IMR-90 (cell line): Measurements from ENCODE around the gene CENPV. TPM values are rescaled to one million over a fixed set of nuclear protein-coding genes. Genes with fewer than 3 reads are reported as not detected.
A peak's percentile ranks its signal among the peaks of the same experiment; 100 is the strongest.

ENCODE experiments used
- ATAC-seq: fragments of 200-7000 bp; cut with Tn5 transposase; 2 replicates; pipeline ENCODE4 v1.9.1; 2020; ENCODE audit warnings: low read depth, mild to moderate bottlenecking, moderate library complexity
- BruUV-seq: library from RNA; stranded (reverse); fragments of 400-500 nt; replicated peaks from 2 replicates; lab custom pipeline; 2021; lab: Mats Ljungman, UMichigan
- CTCF ChIA-PET: fragments of 300-600 bp; formaldehyde crosslinking; extraction: SDS; loops from one replicate; lab custom pipeline; 2021; ENCODE audit warnings: antibody characterized with exemption; lab: Yijun Ruan, JAX
- POLR2A ChIA-PET: fragments of 300-600 bp; sonication (Branson Sonifier 250); formaldehyde crosslinking; loops from one replicate; lab custom pipeline; 2022; ENCODE audit warnings: antibody characterized with exemption; ENCODE audit not compliant: unreplicated experiment; lab: Charles Lee
- DNase-seq: peaks from one replicate; pipeline ENCODE4 v3.0.0; 2013
- H2AFZ ChIP-seq: replicated peaks from 2 replicates; pipeline ENCODE3; 2013; ENCODE audit warnings: low read length, mild to moderate bottlenecking; ENCODE audit not compliant: poor library complexity
- H2AK5ac ChIP-seq: 2 replicates; pipeline ENCODE4 v1.6.1; 2013; ENCODE audit warnings: low read depth, low read length, inconsistent platforms
- H2AK9ac ChIP-seq: replicated peaks from 2 replicates; pipeline ENCODE3; 2013; ENCODE audit warnings: mild to moderate bottlenecking, low read depth, low read length, moderate library complexity; ENCODE audit not compliant: poor library complexity
- H2BK120ac ChIP-seq: 2 replicates; pipeline ENCODE4 v1.6.1; 2013; ENCODE audit warnings: low read depth, low read length, inconsistent platforms
- H2BK15ac ChIP-seq: 3 replicates; pipeline ENCODE4 v1.6.1; 2013; ENCODE audit warnings: low read depth, low read length, inconsistent platforms
- H2BK20ac ChIP-seq: 2 replicates; pipeline ENCODE4 v1.6.1; 2013; ENCODE audit warnings: low read depth, mild to moderate bottlenecking, inconsistent platforms, low read length, moderate library complexity
- H2BK5ac ChIP-seq: 2 replicates; pipeline ENCODE4 v1.6.1; 2013; ENCODE audit warnings: mild to moderate bottlenecking, low read depth, low read length, inconsistent platforms; ENCODE audit not compliant: poor library complexity, severe bottlenecking
- H3K14ac ChIP-seq: replicated peaks from 2 replicates; pipeline ENCODE4 v1.6.1; 2013; ENCODE audit warnings: low read depth, low read length, inconsistent platforms
- H3K18ac ChIP-seq: 2 replicates; pipeline ENCODE4 v1.6.1; 2013; ENCODE audit warnings: low read depth, low read length, control low read depth
- H3K23ac ChIP-seq: 2 replicates; pipeline ENCODE4 v1.6.1; 2013; ENCODE audit warnings: low read depth, low read length, inconsistent platforms
- H3K27ac ChIP-seq: 2 replicates; pipeline ENCODE4 v1.5.1; 2013; ENCODE audit warnings: mild to moderate bottlenecking, control low read depth, low read length; ENCODE audit not compliant: insufficient read depth
- H3K27me3 ChIP-seq: 2 replicates; pipeline ENCODE4 v1.6.1; 2013; ENCODE audit warnings: low read length; ENCODE audit not compliant: control insufficient read depth, insufficient read depth
- H3K36me3 ChIP-seq: 2 replicates; pipeline ENCODE4 v1.6.1; 2013; ENCODE audit warnings: low read length, mixed read lengths; ENCODE audit not compliant: control insufficient read depth, insufficient read depth
- H3K4ac ChIP-seq: 2 replicates; pipeline ENCODE4 v1.6.1; 2013; ENCODE audit warnings: low read depth, low read length, inconsistent platforms
- H3K4me1 ChIP-seq: 2 replicates; pipeline ENCODE4 v1.6.1; 2013; ENCODE audit warnings: low read length, mixed read lengths; ENCODE audit not compliant: control insufficient read depth, insufficient read depth
- H3K4me2 ChIP-seq: 2 replicates; pipeline ENCODE4 v1.6.1; 2013; ENCODE audit warnings: low read depth, mild to moderate bottlenecking, control low read depth, low read length, moderate library complexity
- H3K4me3 ChIP-seq: 2 replicates; pipeline ENCODE4 v1.5.1; 2013; ENCODE audit warnings: low read depth, mild to moderate bottlenecking, control low read depth, low read length, moderate library complexity; ENCODE audit not compliant: insufficient read depth
- H3K56ac ChIP-seq: 2 replicates; pipeline ENCODE4 v1.6.1; 2013; ENCODE audit warnings: low read length, inconsistent platforms; ENCODE audit not compliant: insufficient read depth; ENCODE audit errors: extremely low read depth
- H3K79me1 ChIP-seq, 2 experiments: 2 replicates each; pipeline ENCODE4 v1.6.1; 2013; ENCODE audit warnings: low read length in 2 of 2, inconsistent platforms in 1 of 2, low read depth in 1 of 2
- H3K9ac ChIP-seq: 2 replicates; pipeline ENCODE4 v1.6.1; 2013; ENCODE audit warnings: low read depth, low read length, control low read depth
- H3K9me1 ChIP-seq: 2 replicates; pipeline ENCODE4 v1.6.1; 2013; ENCODE audit warnings: low read length, inconsistent platforms; ENCODE audit not compliant: insufficient read depth
- H3K9me3 ChIP-seq: 2 replicates; pipeline ENCODE4 v1.6.1; 2013; ENCODE audit warnings: low read length; ENCODE audit not compliant: control insufficient read depth, insufficient read depth
- H4K20me1 ChIP-seq: 2 replicates; pipeline ENCODE4 v1.6.1; 2013; ENCODE audit warnings: low read length, inconsistent platforms; ENCODE audit not compliant: insufficient read depth
- H4K5ac ChIP-seq: 2 replicates; pipeline ENCODE4 v1.6.1; 2013; ENCODE audit warnings: mild to moderate bottlenecking, low read depth, low read length, control low read depth
- H4K8ac ChIP-seq, 2 experiments: 2 replicates each; pipeline ENCODE4 v1.6.1; 2013; ENCODE audit warnings: low read depth in 2 of 2, low read length in 2 of 2, control low read depth in 1 of 2, inconsistent platforms in 1 of 2
- H4K91ac ChIP-seq: 2 replicates; pipeline ENCODE4 v1.6.1; 2013; ENCODE audit warnings: low read depth, low read length, inconsistent platforms; ENCODE audit not compliant: insufficient read depth
- CTCF ChIP-seq: conservative IDR thresholded peaks from 2 replicates; pipeline ENCODE4 v1.5.1; 2012; ENCODE audit warnings: mild to moderate bottlenecking, low read depth, low read length, improper control_type of control experiment
- FOS ChIP-seq: fragments of 150-350 bp; IDR thresholded peaks from 2 replicates; pipeline ENCODE4 v1.6.1; 2016; ENCODE audit warnings: low read depth, low read length
- MXI1 ChIP-seq: IDR thresholded peaks from 2 replicates; pipeline ENCODE4 v1.6.1; 2012; ENCODE audit warnings: low read depth, mild to moderate bottlenecking, low read length, moderate library complexity, borderline replicate concordance
- POLR2A ChIP-seq: IDR thresholded peaks from 2 replicates; pipeline ENCODE4 v1.6.1; 2012; ENCODE audit warnings: mild to moderate bottlenecking, low read depth, low read length
- RFX5 ChIP-seq: IDR thresholded peaks from 2 replicates; pipeline ENCODE4 v1.8.0; 2012; ENCODE audit warnings: low read depth, mild to moderate bottlenecking, low read length, moderate library complexity
- WGBS, 2 experiments: methylation state at CpG; one replicate each; pipeline versions ENCODE4 v1.1.5 to v1.1.7; 2013; ENCODE audit warnings: missing lambda C conversion rate in 2 of 2; ENCODE audit not compliant: insufficient read length in 1 of 2; ENCODE audit errors: extremely low coverage in 2 of 2; 5-methylcytosine and 5-hydroxymethylcytosine counted together
- dilution Hi-C: fragments of 300-500 bp; cut with HindIII; formaldehyde crosslinking; loops from one replicate; pipeline ENCODE4 v1.14.3; 2018; ENCODE audit warnings: low sequenced_read_pairs; ENCODE audit not compliant: unreplicated experiment
- in situ Hi-C: fragments of 300-500 bp; cut with MboI; formaldehyde crosslinking; loops from 3 replicates; pipeline ENCODE4 v1.14.3; 2019; ENCODE audit warnings: low sequenced_read_pairs, inconsistent platforms, mixed read lengths
- intact Hi-C: fragments of 100-400 bp; cut with micrococcal nuclease; formaldehyde crosslinking; loops from 2 replicates; pipeline ENCODE4 v1.10.0; 2022
- polyA plus RNA-seq, 3 experiments: library from polyadenylated mRNA; depleted of rRNA; stranded (reverse); fragments of >200 nt; gene quantifications; 2 replicates each; pipeline ENCODE4 v1.2.3, GENCODE V29; 2012; ENCODE audit warnings: low replicate concordance in 1 of 3
- total RNA-seq: library from RNA; depleted of rRNA; stranded (reverse); fragments of >200 nt; gene quantifications from 2 replicates; pipeline ENCODE4 v1.2.3, GENCODE V29; 2012

Gene CENPV
- total and polyA plus RNA-seq, 2 of the 4 experiments (the other 2 are of a cell fraction) = 35.3 to 49.8 TPM

GRCh38 chr17:16352303-16352666, 984 bp downstream of the CENPV start:
- H3K79me1 ChIP-seq = peaks cover 6 to 18% of the 10 kb centered on the region in 2 experiments; a peak in 3 of 4 replicates
- H4K91ac ChIP-seq = peak overlapping the region; percentile 31; the same call in 1 of the 2 replicates
- ChIA-PET POLR2A (interaction anchor here (0.7 kb wide), 1 partner anchor 29 kb away, joined by 4 read pairs; the partner anchor contains the start of gene UBB), CTCF (interaction anchor here (0.6 to 2.3 kb wide), 2 partner anchors 10 to 12 kb away, joined by 3 to 19 read pairs; no protein-coding TSS in a partner anchor)
- ATAC-seq (peak; percentile 49), DNase-seq (peak; percentile 30)
- H3K27me3 ChIP-seq = no peaks in the 10 kb centered on the region
- peak overlapping the region; percentile 42 for H2AK9ac ChIP-seq
- no peak overlapping the region for H2AK5ac ChIP-seq
- no peaks in the 10 kb centered on the region for H3K9me3 ChIP-seq
- dilution Hi-C loops = no loop called here
- H3K56ac ChIP-seq = peak overlapping the region; percentile 20; the same call in 1 of the 2 replicates
- peak overlapping the region; percentile 14; the same call in 1 of the 2 replicates for H3K4ac ChIP-seq
- H3K4me3 ChIP-seq = peak overlapping the region; percentile 73
- H2BK20ac ChIP-seq = no peak overlapping the region
- H4K5ac ChIP-seq = no peak overlapping the region
- 0 out of 2 replicates have a peak overlapping the region, but pooled peaks have one; percentile 23 for H2BK120ac ChIP-seq
- H2AFZ ChIP-seq = peak overlapping the region; percentile 98
- 0 out of 2 replicates have a peak, but pooled peaks have one; percentile 21 for TF ChIP-seq MXI1
- no peak for TF ChIP-seq FOS
- no peak for TF ChIP-seq POLR2A
- TF ChIP-seq CTCF = no peak
- no peak for TF ChIP-seq RFX5
- H2BK15ac ChIP-seq = no peak overlapping the region
- BruUV-seq = no TSS peak
- peak overlapping the region; percentile 33 for H3K23ac ChIP-seq
- 0 out of 2 replicates have a peak overlapping the region, but pooled peaks have one; percentile 12 for H3K14ac ChIP-seq
- no peak overlapping the region for H3K18ac ChIP-seq
- 0 out of 2 replicates have a peak, but pooled peaks cover 2% of the 10 kb centered on the region for H3K4me1 ChIP-seq
- peak overlapping the region; percentile 33 for H3K27ac ChIP-seq
- H4K8ac ChIP-seq = peak overlapping the region; percentile 11 to 49; a peak in 2 of 4 replicates
- intact Hi-C loops = loop anchor here (5.0 kb wide), 2 partner anchors 65 to 135 kb away; partner anchors contain the start of genes NCOR1 and PIGL
- in situ Hi-C loops = no loop called here
- H2BK5ac ChIP-seq = no peak overlapping the region
- H3K4me2 ChIP-seq = peak overlapping the region; percentile 80
- H4K20me1 ChIP-seq = no peaks in the 10 kb centered on the region
- peaks cover 3% of the 10 kb centered on the region; the same call in 1 of the 2 replicates for H3K9me1 ChIP-seq
- peak overlapping the region; percentile 39 for H3K9ac ChIP-seq
- WGBS, 2 experiments = 1% methylated on average over 14 of the region's 25 CpGs; no CpG with 5 or more reads in 1 of the 2 experiments
- H3K36me3 ChIP-seq = peaks cover 9% of the 10 kb centered on the region
